Mesenteric fat pad (tissue), 1 donor: ENCODE data around the gene CCL15. TPM values are rescaled to one million over a fixed set of nuclear protein-coding genes. Genes with fewer than 3 reads are reported as not detected.
"Not testable (repeated sequence)": the region's sequence is repeated elsewhere in the genome, so short reads cannot be mapped to it uniquely, and the experiment has no call there.

ENCODE experiments used
- DNase-seq: peaks from one replicate; pipeline ENCODE4 v3.0.0-alpha.2; 2020; ENCODE audit warnings: low spot score
- total RNA-seq: library from RNA; stranded (reverse); fragmentation: NEBNext Ultra II Directional; extraction: Animal tissue kit (Norgen Biotek cat#: 25700); gene quantifications from one replicate; pipeline ENCODE4 v1.2.1, GENCODE V29; 2021
- donor health status: DM: yes; HTN: yes; CAD: no.

Gene CCL15
- total RNA-seq, 1 donor from 2014 or later, result not detected

DNA sequence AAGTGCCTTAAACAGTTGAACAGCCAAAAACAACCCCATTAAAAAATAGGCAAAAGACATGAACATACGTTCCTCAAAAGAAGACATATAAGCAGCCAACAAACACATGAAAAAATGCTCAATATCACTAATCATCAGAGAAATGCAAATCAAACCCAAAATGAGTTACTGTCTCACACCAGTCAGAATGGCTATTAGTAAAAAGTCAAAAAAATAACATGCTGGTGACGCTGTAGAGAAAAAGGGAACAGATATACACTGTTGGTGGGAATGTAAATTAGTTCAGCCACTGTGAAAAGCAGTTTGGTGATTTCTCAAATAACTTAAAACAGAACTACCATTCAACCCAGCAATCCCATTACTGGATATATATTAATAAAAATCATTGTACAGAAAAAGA is 6.0 kb downstream of the CCL15 start:
- not testable (repeated sequence) for DNase-seq

GRCh38 chr17:35991075-35991474 is 10.3 kb downstream of the CCL15 start:
- no peak for DNase-seq

DNA sequence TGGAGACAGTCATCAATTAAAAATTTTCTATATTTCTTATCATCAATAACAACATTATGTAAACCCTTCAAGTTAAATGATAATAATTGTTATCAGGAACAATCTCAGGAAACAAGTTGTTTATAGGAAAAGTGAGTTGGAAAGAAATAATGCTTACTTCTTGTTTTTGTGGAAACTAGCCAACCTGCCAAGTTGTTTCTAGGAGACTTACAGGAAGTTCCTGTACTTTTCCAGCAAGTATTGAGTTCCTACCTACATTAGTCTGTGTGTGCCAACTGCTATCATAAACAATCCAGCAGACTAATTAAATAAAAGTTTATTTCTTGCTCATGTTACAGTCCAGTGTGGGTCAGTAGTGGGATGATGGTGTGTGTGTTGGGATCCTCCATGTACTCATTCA is 13.2 kb downstream of the CCL15 start:
- DNase-seq, result no peak

- DNase-seq, result no peak
These were observed 14.7 kb downstream of the CCL15 start, which contains the start of gene CCL14 for GRCh38 chr17:35986643-35987042. CCL14 (minus strand) TSS chr17:35986729; CDS start chr17:35986649, 80 bp downstream.

DNA sequence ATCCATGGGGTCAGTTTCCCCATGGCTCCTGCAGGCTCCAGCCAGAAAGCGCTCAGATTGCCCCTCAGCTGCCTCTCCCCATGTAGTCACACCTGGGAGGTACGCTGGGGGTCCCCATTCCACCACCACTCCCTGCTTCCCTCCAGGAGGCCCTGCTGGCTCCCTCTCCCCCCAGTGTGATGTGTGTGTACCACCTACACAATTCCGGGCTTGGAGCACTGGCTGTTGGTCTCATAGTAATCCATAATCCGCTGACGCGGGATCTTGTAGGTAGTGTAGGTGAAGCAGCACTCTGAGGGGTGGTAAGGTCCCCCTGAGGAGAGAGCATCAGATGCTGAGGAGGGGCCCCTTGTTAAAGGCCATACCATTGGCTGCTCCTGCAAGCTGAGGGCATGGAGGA is 17.2 kb downstream of the CCL15 start:
- DNase-seq, result peak; percentile 53

GRCh38 chr17:35982409-35983191 is 18.8 kb downstream of the CCL15 start:
- DNase-seq, result peak; percentile 60

GRCh38 chr17:35981908-35982330 is 19.4 kb downstream of the CCL15 start:
- no peak for DNase-seq

DNA sequence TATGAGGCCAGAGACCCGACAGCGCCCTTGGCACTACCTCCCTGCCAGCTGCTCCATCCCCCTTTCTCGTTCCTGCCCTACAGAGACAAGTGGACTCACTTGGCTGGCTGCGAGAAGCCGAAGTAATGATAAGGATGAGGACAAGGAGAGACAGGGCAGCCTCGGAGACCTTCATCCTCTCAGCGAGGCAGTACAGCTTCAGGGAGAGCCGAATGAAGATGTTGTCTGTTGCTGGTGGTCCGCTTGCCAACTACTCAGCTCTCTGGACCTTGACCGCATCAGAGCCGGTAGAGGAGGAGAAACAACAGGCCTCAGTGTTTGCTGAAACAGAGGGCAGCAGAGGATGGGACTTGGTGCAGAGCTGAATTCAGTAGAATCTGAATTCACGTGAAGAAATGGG is 20.1 kb downstream of the CCL15 start, which contains the start of gene CCL16:
Gene CCL16, minus strand, starts transcription at position 252 of the 400 bp plus-strand sequence. Its CDS starts 77 bp downstream, at position 175.
- no peak for DNase-seq

- DNase-seq, result no peak
These were observed 23.0 kb downstream of the CCL15 start for GRCh38 chr17:35978346-35978745.

DNA sequence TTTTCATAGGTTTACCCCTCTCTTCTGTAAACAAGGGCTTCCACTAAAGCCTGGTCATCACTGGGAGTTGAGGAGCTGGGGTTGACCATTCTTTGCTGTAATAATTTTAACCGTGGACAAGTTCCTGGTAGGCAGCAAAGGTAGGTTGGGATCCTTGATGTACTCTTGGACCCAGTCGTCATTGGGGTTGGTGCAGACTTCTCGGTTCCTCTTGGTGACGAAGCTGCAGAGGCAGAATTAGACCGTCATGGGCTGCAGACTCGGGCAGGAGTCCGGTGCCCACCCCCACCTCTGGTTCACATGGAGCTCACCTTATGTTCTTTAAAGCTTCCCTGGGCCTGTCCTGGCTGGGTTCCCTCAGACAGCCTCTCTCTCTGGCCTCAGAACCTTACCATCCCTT is 23.8 kb downstream of the CCL15 start:
- DNase-seq, result peak; percentile 68

DNA sequence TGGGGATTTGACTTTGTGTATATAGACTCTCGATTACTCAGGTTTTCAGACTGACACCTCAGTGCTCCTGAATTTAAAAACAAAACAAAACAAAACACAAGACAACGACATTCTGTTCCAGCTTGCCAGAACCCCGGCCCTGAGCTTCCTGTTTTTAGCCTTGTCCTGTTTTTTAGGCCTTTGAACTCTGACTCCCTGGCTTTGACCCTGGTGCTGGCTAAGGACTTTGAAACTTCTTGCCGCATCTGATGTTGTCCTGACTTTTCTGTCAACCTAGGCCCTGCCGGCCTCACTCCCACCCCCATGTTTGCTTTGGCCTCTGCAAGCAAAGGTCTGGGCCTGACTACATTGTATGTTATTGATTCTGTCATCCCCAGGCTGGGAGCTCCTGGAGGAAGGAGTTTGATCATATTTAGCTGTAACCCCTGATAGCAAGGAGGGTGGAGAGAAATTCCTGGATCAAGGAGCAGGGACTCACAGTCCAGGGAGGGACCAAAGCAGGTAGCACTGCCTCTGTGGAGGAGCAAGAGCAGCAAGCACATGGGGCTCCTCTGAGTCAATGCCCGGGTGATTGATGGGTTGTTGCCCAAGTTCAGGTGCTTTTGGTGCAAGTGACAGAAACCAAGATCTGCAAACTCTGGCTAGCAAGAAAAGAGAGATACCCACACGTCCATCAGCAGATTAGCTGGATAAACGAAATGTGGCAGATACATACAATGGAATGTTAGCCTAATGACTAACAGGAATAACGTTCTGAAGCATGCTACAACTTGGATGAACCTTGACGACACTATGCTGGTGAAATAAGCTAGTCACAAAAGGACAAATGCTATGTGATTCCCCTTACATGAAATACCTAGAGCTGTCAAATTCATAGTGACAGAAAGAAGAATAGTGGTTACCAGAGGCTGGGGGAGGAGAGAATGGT is 27.8 kb downstream of the CCL15 start:
- no peak for DNase-seq

DNA sequence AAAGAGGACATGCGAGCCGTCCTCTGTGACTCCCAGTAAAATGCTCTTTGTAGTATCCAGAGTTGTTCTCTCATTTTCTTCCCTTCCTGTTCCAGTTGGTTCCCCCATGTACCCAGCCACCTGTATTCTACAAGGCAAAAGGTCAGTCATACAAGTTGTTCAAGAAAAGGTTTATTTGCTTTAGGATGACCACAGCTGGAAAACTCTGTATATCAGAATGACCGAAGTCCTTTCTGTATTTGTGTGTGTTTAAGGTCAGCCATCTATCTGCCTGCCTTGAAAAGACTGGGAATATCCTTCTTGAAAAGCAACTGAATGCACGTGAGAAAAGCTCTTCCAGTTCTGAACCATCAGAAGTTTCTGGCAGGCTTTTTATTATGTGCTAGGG is 28.4 kb downstream of the CCL15 start:
- DNase-seq, result no peak

GRCh38 chr17:35972535-35972934 is 28.8 kb downstream of the CCL15 start:
- no peak for DNase-seq

GRCh38 chr17:35972066-35972465 is 29.3 kb downstream of the CCL15 start:
- no peak for DNase-seq

GRCh38 chr17:35969558-35970380 is 31.6 kb downstream of the CCL15 start:
- no peak for DNase-seq

DNA sequence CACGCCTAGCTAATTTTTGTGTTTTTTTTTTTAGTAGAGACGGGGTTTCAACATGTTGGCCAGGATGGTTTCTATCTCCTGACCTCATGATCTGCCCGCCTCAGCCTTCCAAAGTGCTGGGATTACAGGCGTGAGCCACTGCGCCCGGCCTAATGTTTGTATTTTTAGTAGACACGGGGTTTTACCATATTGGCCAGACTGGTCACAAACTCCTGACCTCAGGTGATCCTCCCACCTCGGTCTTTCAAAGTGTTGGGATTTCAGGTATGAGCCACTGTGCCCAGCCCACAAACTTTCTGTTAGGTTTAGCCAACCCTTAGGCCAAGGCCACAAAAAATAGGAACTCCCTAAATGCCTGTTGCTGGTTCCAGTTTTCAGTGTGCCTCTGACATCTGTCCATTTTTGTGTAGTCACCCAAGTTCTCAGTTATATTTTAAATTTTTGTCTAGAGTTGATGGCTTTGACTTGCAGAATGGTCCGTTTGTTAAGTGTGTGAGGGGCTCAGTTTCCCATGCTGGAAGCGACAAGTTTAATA is 32.8 kb downstream of the CCL15 start:
- no peak for DNase-seq

DNA sequence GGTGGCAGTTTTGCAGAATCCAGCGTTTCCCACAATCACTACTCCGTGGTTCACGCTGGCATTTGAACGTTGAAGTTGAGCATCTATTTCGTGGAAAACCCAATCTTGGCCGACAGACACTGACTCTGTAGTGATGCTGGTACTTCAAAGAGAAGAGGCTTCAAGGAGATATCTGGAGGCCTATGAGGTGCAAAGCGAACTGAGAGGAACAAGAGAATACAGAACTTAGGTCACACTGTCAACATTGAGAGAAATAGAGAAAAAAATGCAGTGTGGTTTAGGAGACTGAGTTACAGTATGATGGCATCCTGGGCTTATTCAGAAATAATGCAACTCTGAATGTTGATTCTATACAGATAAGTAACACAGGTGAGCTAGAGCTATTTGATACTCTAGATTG is 36.1 kb downstream of the CCL15 start:
- DNase-seq, result no peak

GRCh38 chr17:35963663-35964062 is 37.7 kb downstream of the CCL15 start:
- DNase-seq, result no peak

- DNase-seq, result no peak
These were observed 47.6 kb downstream of the CCL15 start for GRCh38 chr17:35953720-35954119.

DNA sequence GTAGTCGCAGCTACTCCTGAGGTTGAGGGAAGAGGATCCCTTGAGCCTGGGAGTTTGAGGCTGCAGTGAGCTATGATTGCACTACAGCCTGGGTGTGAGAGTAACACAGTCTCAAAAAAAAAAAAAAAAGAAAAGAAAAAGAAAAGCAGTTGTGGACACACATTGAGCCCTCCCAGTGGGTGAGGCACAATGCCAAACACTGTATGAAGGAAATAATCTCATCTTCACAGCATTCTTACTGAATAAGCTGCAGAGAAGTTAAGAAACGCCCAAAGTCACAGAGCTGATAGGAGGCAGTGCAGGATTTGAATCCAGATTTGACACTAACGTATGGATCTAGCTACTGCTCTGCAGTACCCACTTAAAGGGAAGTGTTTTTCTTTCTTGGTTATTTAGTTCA is 52.0 kb downstream of the CCL15 start:
- DNase-seq, result no peak

DNA sequence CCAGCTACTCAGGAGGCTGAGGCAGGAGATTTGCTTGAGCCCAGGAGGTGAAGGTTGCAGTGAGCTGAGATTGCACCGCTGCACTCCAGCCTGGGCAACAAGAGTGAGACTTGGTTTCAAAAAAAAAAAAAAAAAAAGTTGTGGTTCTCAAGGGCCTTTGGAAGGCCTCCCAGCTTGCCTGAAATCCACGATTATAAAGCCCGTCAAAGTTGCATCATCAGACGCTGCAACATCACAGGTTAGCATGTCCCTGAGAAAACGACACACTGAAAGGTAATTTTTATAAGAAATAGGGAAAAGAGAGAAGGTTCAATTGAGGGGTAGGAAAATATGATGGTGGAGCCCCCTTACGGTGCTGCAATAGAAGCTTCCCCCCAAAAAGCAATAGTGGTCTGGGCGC is 53.3 kb downstream of the CCL15 start:
- no peak for DNase-seq
